ENCODE measurements around the gene RAP1GDS1.

RAP1GDS1 gene

GRCh38 chr4:98260579-98261404 is at the start of gene RAP1GDS1:
TSS of gene RAP1GDS1 (plus strand) at chr4:98261384. CDS start at chr4:98261566, 182 bp downstream.
- in situ Hi-C loops (cut with MboI; ENCODE audit: low sequenced_read_pairs): no loop called here

GRCh38 chr4:98222306-98222705 is 38.9 kb upstream of the RAP1GDS1 start:
- in situ Hi-C loops (cut with MboI; ENCODE audit: low sequenced_read_pairs): no loop called here

GRCh38 chr4:98226396-98226795 is 34.8 kb upstream of the RAP1GDS1 start:
- in situ Hi-C loops (cut with MboI; ENCODE audit: low sequenced_read_pairs): no loop called here

- in situ Hi-C loops (cut with MboI; ENCODE audit: low sequenced_read_pairs): no loop called here
These were observed 30.2 kb upstream of the RAP1GDS1 start for GRCh38 chr4:98230961-98231360.

GRCh38 chr4:98232202-98232601 is 29.0 kb upstream of the RAP1GDS1 start:
- in situ Hi-C loops (cut with MboI; ENCODE audit: low sequenced_read_pairs): no loop called here

- in situ Hi-C loops (cut with MboI; ENCODE audit: low sequenced_read_pairs): no loop called here
These were observed 24.0 kb upstream of the RAP1GDS1 start for GRCh38 chr4:98237204-98237603.

GRCh38 chr4:98242063-98242462 is 19.1 kb upstream of the RAP1GDS1 start:
- in situ Hi-C loops (cut with MboI; ENCODE audit: low sequenced_read_pairs): no loop called here

- in situ Hi-C loops (cut with MboI; ENCODE audit: low sequenced_read_pairs): no loop called here
These were observed 18.6 kb upstream of the RAP1GDS1 start for GRCh38 chr4:98242538-98242937.

GRCh38 chr4:98245226-98245625 is 16.0 kb upstream of the RAP1GDS1 start:
- in situ Hi-C loops (cut with MboI; ENCODE audit: low sequenced_read_pairs): no loop called here

GRCh38 chr4:98248934-98249333 is 12.2 kb upstream of the RAP1GDS1 start:
- in situ Hi-C loops (cut with MboI; ENCODE audit: low sequenced_read_pairs): no loop called here

- in situ Hi-C loops (cut with MboI; ENCODE audit: low sequenced_read_pairs): no loop called here
These were observed 11.4 kb upstream of the RAP1GDS1 start for GRCh38 chr4:98249831-98250230.

- in situ Hi-C loops (cut with MboI; ENCODE audit: low sequenced_read_pairs): no loop called here
These were observed 7.7 kb upstream of the RAP1GDS1 start for GRCh38 chr4:98253499-98253898.

- in situ Hi-C loops (cut with MboI; ENCODE audit: low sequenced_read_pairs): no loop called here
These were observed 1.1 kb upstream of the RAP1GDS1 start for GRCh38 chr4:98260047-98260578.

- in situ Hi-C loops (cut with MboI; ENCODE audit: low sequenced_read_pairs): no loop called here
These were observed 464 bp downstream of the RAP1GDS1 start for GRCh38 chr4:98261405-98262291.

GRCh38 chr4:98262431-98262830 is 1.2 kb downstream of the RAP1GDS1 start:
- in situ Hi-C loops (cut with MboI; ENCODE audit: low sequenced_read_pairs): no loop called here

GRCh38 chr4:98267498-98267897 is 6.3 kb downstream of the RAP1GDS1 start:
- in situ Hi-C loops (cut with MboI; ENCODE audit: low sequenced_read_pairs): no loop called here

- in situ Hi-C loops (cut with MboI; ENCODE audit: low sequenced_read_pairs): no loop called here
These were observed 14.0 kb downstream of the RAP1GDS1 start for GRCh38 chr4:98275145-98275544.

- in situ Hi-C loops (cut with MboI; ENCODE audit: low sequenced_read_pairs): no loop called here
These were observed 22.3 kb downstream of the RAP1GDS1 start for GRCh38 chr4:98283219-98284189.

GRCh38 chr4:98284640-98285046 is 23.5 kb downstream of the RAP1GDS1 start:
- in situ Hi-C loops (cut with MboI; ENCODE audit: low sequenced_read_pairs): no loop called here

GRCh38 chr4:98285676-98286075 is 24.5 kb downstream of the RAP1GDS1 start:
- in situ Hi-C loops (cut with MboI; ENCODE audit: low sequenced_read_pairs): no loop called here
